Psoas muscle (tissue), 8 donors: Measurements from ENCODE around the gene CDKAL1. TPM values are rescaled to one million over a fixed set of nuclear protein-coding genes. Genes with fewer than 3 reads are reported as not detected.

Experiments used
- ATAC-seq, 4 donors: fragments of 200-7000 bp; cut with Tn5 transposase; one replicate each; pipeline ENCODE4 v1.9.1; 2020; ENCODE audit warnings: moderate library complexity in 3 of 4, mild to moderate bottlenecking in 2 of 4
- DNase-seq, 2 donors: peaks; one replicate each; pipeline ENCODE4 v3.0.0-alpha.2; 2020
- H3K27ac ChIP-seq: fragments of 200-600 bp; one replicate; pipeline ENCODE4 v1.8.0; 2022
- H3K27me3 ChIP-seq, 3 donors: fragments of 200-600 bp in 1 of 3; one replicate each; pipeline versions ENCODE4 v1.6.1 to v1.8.0; 2013 to 2022; ENCODE audit warnings: low read length in 2 of 3, mild to moderate bottlenecking in 2 of 3, moderate library complexity in 1 of 3; ENCODE audit not compliant: insufficient read depth in 3 of 3
- H3K36me3 ChIP-seq, 2 donors: fragments of 200-600 bp in 1 of 2; one replicate each; pipeline versions ENCODE4 v1.6.1 to v1.8.0; 2013 to 2022; ENCODE audit warnings: low read depth in 1 of 2, mild to moderate bottlenecking in 1 of 2, moderate library complexity in 1 of 2; ENCODE audit not compliant: insufficient read depth in 1 of 2
- H3K4me1 ChIP-seq: fragments of 200-600 bp; one replicate; pipeline ENCODE4 v1.8.0; 2022
- H3K4me3 ChIP-seq: fragments of 200-600 bp; one replicate; pipeline ENCODE4 v1.8.0; 2022; ENCODE audit warnings: mild to moderate bottlenecking
- H3K9me3 ChIP-seq: fragments of 200-600 bp; one replicate; pipeline ENCODE4 v1.8.0; 2022
- WGBS, 3 donors: extraction: QIAGEN DNeasy Blood & Tissue Kit; methylation state at CpG; one replicate each; pipeline versions ENCODE4 v1.1.6 to v1.1.7; 2013; 5-methylcytosine and 5-hydroxymethylcytosine counted together
- intact Hi-C, 2 donors: fragments of 100-400 bp; cut with DNase I; formaldehyde crosslinking; loops; one replicate each; pipeline versions ENCODE4 v1.11.0 to v1.14.2; 2022
- polyA plus RNA-seq, 3 donors: library from polyadenylated mRNA; stranded (reverse); fragments of 200-250 nt; gene quantifications; one replicate each; pipeline ENCODE4 v1.2.3, GENCODE V29; 2013
- total RNA-seq, 4 donors: library from RNA; stranded (reverse); fragmentation: NEBNext Ultra II Directional in 2 of 4; extraction: Animal tissue kit (Norgen Biotek cat#: 25700) in 2 of 4; gene quantifications; one replicate each; pipeline versions ENCODE4 v1.2.1 to v1.2.4, GENCODE V29; 2021 to 2023
- TF ChIP-seq, protein P1 (sequence below): fragments of 200-600 bp; IDR thresholded peaks from one replicate; pipeline ENCODE4 v1.8.0; 2022; ENCODE audit warnings: antibody characterized with exemption
- donor health status: healthy with polysubstance abuse.
- donor health status: DM: no; HTN: no; CAD: no; lungs with moderate emphysema.
- donor health status: Bipolar disorder and iron deficiency.
- donor health status: healthy.
- donor health status: DM: yes; HTN: yes; CAD: no.
- donor health status: DM: no; HTN: no; CAD: no.
- donor health status: DM: no; HTN: no; CAD: no.
- donor health status: DM: yes; HTN: yes; CAD: no.

CDKAL1 gene
- total and polyA plus RNA-seq, 7 donors: 4.5 to 16.1 (median 12.9) TPM

DNA sequence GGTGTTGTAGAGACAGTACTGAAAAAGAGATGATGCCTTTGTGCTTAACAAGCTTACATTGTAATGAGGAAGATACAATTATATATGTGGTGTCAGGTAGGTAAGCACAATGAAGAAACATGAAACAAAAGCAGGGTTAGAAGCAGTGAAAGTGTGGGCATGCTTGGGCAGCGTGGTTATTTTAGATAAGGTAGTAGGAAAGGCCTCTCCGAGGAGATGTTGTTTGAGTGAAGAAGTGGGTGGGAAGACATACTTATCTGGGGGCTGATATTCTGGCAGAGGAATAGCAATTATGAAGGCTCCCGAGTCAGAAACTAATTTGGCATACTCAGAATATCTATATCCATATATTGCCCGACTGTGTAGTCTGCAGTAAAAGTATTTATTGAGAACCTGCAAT is 4.7 kb downstream of the CDKAL1 start:
- Histone ChIP-seq H3K27ac (peak overlapping the region; percentile 5), H3K36me3 (peaks cover 2 to 8% of the 10 kb centered on the region in 2 donors), H3K27me3 (no peaks in the 10 kb centered on the region), H3K9me3 (no peaks in the 10 kb centered on the region), H3K4me1 (peaks cover 42% of the 10 kb centered on the region), H3K4me3 (no peak overlapping the region)
- TF ChIP-seq, protein P1, sequence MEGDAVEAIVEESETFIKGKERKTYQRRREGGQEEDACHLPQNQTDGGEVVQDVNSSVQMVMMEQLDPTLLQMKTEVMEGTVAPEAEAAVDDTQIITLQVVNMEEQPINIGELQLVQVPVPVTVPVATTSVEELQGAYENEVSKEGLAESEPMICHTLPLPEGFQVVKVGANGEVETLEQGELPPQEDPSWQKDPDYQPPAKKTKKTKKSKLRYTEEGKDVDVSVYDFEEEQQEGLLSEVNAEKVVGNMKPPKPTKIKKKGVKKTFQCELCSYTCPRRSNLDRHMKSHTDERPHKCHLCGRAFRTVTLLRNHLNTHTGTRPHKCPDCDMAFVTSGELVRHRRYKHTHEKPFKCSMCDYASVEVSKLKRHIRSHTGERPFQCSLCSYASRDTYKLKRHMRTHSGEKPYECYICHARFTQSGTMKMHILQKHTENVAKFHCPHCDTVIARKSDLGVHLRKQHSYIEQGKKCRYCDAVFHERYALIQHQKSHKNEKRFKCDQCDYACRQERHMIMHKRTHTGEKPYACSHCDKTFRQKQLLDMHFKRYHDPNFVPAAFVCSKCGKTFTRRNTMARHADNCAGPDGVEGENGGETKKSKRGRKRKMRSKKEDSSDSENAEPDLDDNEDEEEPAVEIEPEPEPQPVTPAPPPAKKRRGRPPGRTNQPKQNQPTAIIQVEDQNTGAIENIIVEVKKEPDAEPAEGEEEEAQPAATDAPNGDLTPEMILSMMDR: no peak
- ATAC-seq (no peak), DNase-seq (no peak)
- intact Hi-C loops: no loop called here
- WGBS, 3 donors: 87 to 94% (median 90%) methylated on average over 4 of the region's 4 CpGs

DNA sequence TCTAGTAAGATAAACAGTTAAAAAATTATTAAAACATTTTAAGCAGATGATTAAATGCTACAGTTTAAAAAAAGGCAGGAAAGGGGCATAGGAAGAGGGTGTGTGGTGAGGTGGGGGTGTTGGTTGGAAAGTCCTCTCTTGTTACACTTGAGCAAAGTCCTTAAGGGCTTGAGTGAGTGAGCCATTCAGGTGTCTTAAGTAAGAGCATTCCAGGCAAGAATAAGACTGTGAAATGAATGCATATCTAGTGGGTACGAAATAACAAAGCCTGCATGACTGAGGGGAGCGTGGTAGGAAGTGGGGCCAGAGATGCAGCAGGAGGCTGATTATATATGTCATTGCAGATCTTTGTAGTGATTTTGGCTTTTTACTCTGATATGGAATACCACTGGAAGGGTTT is 5.1 kb downstream of the CDKAL1 start:
- intact Hi-C loops: no loop called here
- no peaks in the 10 kb centered on the region for H3K9me3 ChIP-seq
- no peak for ATAC-seq
- H3K36me3 ChIP-seq: peaks cover 2 to 8% of the 10 kb centered on the region in 2 donors
- peak overlapping the region; percentile 2 for H3K27ac ChIP-seq
- H3K4me1 ChIP-seq: peaks cover 42% of the 10 kb centered on the region
- H3K4me3 ChIP-seq: no peak overlapping the region
- TF ChIP-seq, protein P1: no peak
- H3K27me3 ChIP-seq: no peaks in the 10 kb centered on the region
- no peak for DNase-seq
- 93 to 98% (median 94%) methylated on average over 2 of the region's 2 CpGs for WGBS, 3 donors

DNA sequence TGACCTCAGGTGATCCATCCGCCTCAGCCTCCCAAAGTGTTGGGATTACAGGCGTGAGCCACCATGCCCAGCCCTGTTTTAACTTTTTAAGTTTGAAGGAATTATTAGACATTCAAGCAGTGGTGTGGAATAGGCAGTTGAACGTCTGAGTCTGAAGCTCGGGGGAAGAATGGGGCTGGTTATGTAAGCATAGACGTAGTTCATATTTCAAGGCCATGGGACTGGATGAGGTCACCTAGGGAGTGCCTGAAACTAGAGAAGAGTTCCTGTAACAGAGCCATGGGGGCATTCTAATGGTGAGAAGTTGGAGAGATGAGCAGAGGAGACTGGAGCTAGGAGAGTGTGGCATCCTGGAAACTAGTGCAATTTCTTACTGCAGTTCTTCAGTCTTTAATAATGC is 6.4 kb downstream of the CDKAL1 start:
- DNase-seq (no peak), ATAC-seq (peak; percentile 84 to 96 (median 93))
- Histone ChIP-seq H3K4me1 (peaks cover 34% of the 10 kb centered on the region), H3K36me3 (peaks cover 2 to 8% of the 10 kb centered on the region in 2 donors), H3K27ac (peak overlapping the region; percentile 77), H3K27me3 (no peaks in the 10 kb centered on the region), H3K9me3 (no peaks in the 10 kb centered on the region), H3K4me3 (peak overlapping the region; percentile 35)
- TF ChIP-seq, protein P1: no peak
- intact Hi-C loops: no loop called here
- 44 to 67% (median 44%) methylated on average over 5 of the region's 5 CpGs for WGBS, 3 donors

DNA sequence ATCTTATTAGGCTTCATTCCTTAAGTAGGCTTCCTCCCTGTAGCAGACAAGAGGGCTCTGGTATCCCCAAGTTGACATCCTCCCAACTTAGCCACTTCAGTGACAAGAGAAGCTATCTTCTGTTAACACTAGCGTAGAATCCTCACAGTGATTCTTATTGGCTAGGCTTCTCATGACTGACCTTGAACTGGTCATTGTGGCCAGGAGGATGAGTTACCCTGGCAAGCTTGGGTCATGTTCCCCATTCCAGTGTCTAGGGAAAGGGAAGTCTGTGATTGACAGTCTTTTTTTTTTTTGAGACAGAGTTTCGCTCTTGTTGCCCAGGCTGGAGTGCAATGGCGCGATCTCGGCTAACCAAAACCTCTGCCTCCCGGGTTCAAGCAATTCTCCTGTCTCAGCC is 7.1 kb downstream of the CDKAL1 start:
- H3K4me1 ChIP-seq: peaks cover 29% of the 10 kb centered on the region
- H3K9me3 ChIP-seq: no peaks in the 10 kb centered on the region
- TF ChIP-seq, protein P1: no peak
- intact Hi-C loops: no loop called here
- no peaks in the 10 kb centered on the region for H3K27me3 ChIP-seq
- ATAC-seq (peak; percentile 77 to 82 (median 80)), DNase-seq (no peak)
- H3K4me3 ChIP-seq: peak overlapping the region; percentile 31
- 56 to 68% (median 66%) methylated on average over 6 of the region's 6 CpGs for WGBS, 3 donors
- peak overlapping the region; percentile 77 for H3K27ac ChIP-seq
- H3K36me3 ChIP-seq: peaks cover 2 to 14% of the 10 kb centered on the region in 2 donors

DNA sequence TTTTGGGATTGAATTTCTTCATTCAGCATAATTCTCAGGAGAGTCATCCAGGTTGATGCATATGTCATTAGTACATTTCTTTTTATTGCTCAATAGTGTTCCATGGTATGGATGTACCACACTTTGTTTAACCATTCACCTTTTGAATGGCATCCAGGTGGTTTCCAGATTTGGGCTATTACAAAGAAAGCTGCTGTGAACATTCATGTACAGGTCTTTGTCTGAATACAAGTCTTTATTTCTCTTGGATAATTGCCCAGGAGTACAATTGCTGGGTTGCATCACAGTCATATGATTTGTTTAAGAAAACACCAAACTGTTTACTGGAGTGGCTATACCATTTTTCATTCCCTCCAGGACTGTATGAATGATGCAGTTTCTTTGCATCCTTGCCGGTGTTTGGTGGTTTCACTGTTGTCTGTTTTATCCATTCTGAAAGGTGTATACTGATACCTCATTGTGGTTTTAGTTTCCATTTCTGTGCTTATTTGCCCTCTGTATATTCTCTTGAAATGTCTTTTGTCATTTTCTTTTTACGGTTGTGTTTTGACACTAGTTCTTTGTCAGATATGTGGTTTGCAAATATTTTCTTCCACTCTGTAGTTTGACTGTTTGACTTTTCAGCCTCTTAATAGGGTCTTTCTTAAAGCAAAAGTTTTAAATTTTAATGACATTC is 8.8 kb downstream of the CDKAL1 start:
- 87 to 92% (median 92%) methylated on average over 2 of the region's 2 CpGs for WGBS, 3 donors
- Histone ChIP-seq H3K4me1 (peaks cover 29% of the 10 kb centered on the region), H3K36me3 (peaks cover 0 to 20% of the 10 kb centered on the region in 2 donors), H3K27ac (no peak overlapping the region), H3K4me3 (no peak overlapping the region), H3K9me3 (no peaks in the 10 kb centered on the region), H3K27me3 (no peaks in the 10 kb centered on the region)
- no peak for ATAC-seq
- no peak for DNase-seq
- TF ChIP-seq, protein P1: no peak
- intact Hi-C loops: no loop called here
